HCT116 (cell line): Measurements from ENCODE around the gene FBXO5.

Experiments used
- CEBPB ChIP-seq: IDR thresholded peaks from 2 replicates; pipeline ENCODE4 v1.6.1; 2012; ENCODE audit warnings: low read depth
- CTCF ChIP-seq, 3 experiments: fragments of 200-600 bp in 1 of 3; sonication (generic) in 1 of 3; IDR thresholded peaks in 2 of 3; conservative IDR thresholded peaks in 1 of 3; 2 replicates each; pipeline ENCODE4 v1.5.1; 2012 to 2017; ENCODE audit warnings: low read depth in 2 of 3, low read length in 2 of 3, antibody characterized with exemption in 1 of 3, borderline replicate concordance in 1 of 3, control low read depth in 1 of 3, mild to moderate bottlenecking in 1 of 3, mixed read lengths in 1 of 3, mixed run types in 1 of 3, moderate library complexity in 1 of 3; ENCODE audit not compliant: insufficient read depth in 1 of 3
- EZH2 ChIP-seq: fragments of 200-600 bp; sonication (generic); IDR thresholded peaks from 2 replicates; pipeline ENCODE4 v1.6.1; 2017; ENCODE audit warnings: antibody characterized with exemption, mixed run types
- EZH2phosphoT487 ChIP-seq: fragments of 200-600 bp; IDR thresholded peaks from 2 replicates; pipeline ENCODE4 v1.6.1; 2018; ENCODE audit warnings: antibody characterized with exemption, borderline replicate concordance
- POLR2A ChIP-seq: IDR thresholded peaks from 2 replicates; pipeline ENCODE4 v1.7.0; 2011; ENCODE audit warnings: borderline replicate concordance; ENCODE audit not compliant: insufficient read depth, insufficient read length; ENCODE audit errors: extremely low read depth
- POLR2AphosphoS5 ChIP-seq: IDR thresholded peaks from 2 replicates; pipeline ENCODE4 v1.6.1; 2011; ENCODE audit warnings: mild to moderate bottlenecking, low read depth, low read length, moderate library complexity
- SIN3A ChIP-seq: IDR thresholded peaks from 2 replicates; pipeline ENCODE4 v1.6.1; 2012; ENCODE audit warnings: low read depth
- SP1 ChIP-seq: IDR thresholded peaks from 2 replicates; pipeline ENCODE4 v1.6.1; 2012; ENCODE audit warnings: low read depth
- ZNF274 ChIP-seq: fragments of 200-500 bp; sonication (Bioruptor generic); IDR thresholded peaks from 2 replicates; pipeline ENCODE4 v1.6.1; 2014; ENCODE audit warnings: mild to moderate bottlenecking, low read depth, low read length, inconsistent platforms

GRCh38 chr6:152981219-152981618 is 1.6 kb downstream of the FBXO5 start:
- TF ChIP-seq CTCF (IDR thresholded peaks at IDR 0.05 in 2 of 3, conservative IDR thresholded peaks at IDR 0.05 in 1 of 3; ENCODE audit: borderline replicate concordance in 1 of 3, insufficient read depth in 1 of 3, low read depth in 2 of 3, low read length in 2 of 3), result no peak
- no peak for TF ChIP-seq EZH2phosphoT487
- no peak for TF ChIP-seq POLR2AphosphoS5
- no peak for TF ChIP-seq CEBPB
- TF ChIP-seq POLR2A, result no peak
- no peak for TF ChIP-seq SIN3A
- TF ChIP-seq ZNF274, result no peak
- no peak for TF ChIP-seq EZH2
- no peak for TF ChIP-seq SP1
